ENCODE measurements around the gene CMSS1. TPM values are rescaled to one million over a fixed set of nuclear protein-coding genes. Genes with fewer than 3 reads are reported as not detected.

Gene CMSS1
- polyA plus RNA-seq, 2 of the 4 experiments (the other 2 are of a cell fraction) = 61.1 to 62.9 TPM

DNA sequence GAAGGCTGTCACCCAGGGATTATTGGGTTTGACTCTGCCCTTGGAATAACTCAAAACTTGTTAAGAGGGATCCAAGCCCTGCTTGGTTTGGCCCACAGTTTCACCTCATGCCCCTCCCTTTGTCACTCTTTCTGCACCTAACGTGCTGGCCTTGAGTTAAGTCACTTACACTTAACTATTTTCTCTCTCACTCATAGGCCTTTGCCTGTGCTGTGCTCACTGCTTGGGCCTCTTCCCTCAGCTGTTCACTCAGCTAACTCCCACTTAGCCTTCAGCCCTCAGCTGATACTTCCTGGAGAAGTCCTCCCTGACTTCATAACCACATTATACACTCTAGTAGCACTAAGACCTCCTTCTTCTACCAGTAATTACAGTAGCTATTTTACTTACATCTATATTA is 133.3 kb downstream of the CMSS1 start:
- ChIA-PET POLR2A (no interaction called here), CTCF (interaction anchor here (0.5 to 1.4 kb wide), 3 partner anchors 12 to 108 kb away, joined by 3 to 4 read pairs (median 3); no protein-coding TSS in a partner anchor)
- ATAC-seq (no peak), DNase-seq (ENCODE audit: low read depth in 1 of 2, low spot score in 1 of 2) (no peak), FAIRE-seq (no peak)
- TF ChIP-seq EHMT2 (IDR thresholded peaks at IDR 0.05; ENCODE audit: low read depth) (no peak), RAD21 (conservative IDR thresholded peaks at IDR 0.05 in 1 of 2, IDR thresholded peaks at IDR 0.05 in 1 of 2) (no peak), TFCP2L1 (CRISPR knock-in tag; IDR thresholded peaks at IDR 0.05) (no peak), KDM5A (IDR thresholded peaks at IDR 0.05) (no peak), HOXB13 (CRISPR knock-in tag; IDR thresholded peaks at IDR 0.05; ENCODE audit: low read depth) (no peak), HEYL (CRISPR knock-in tag; IDR thresholded peaks at IDR 0.05) (no peak), RCOR1 (IDR thresholded peaks at IDR 0.05; ENCODE audit: low read depth, low read length) (no peak), KDM1A (IDR thresholded peaks at IDR 0.05; ENCODE audit: low read depth) (no peak), ELK1 (IDR thresholded peaks at IDR 0.05; ENCODE audit: low read depth, low read length) (no peak), RNF2 (IDR thresholded peaks at IDR 0.05; ENCODE audit: borderline replicate concordance, low read depth) (no peak), REST (IDR thresholded peaks at IDR 0.05) (no peak), SMC3 (IDR thresholded peaks at IDR 0.05) (no peak), CHD2 (IDR thresholded peaks at IDR 0.05; ENCODE audit: low read length, partially characterized antibody) (no peak), HOXB5 (CRISPR knock-in tag; IDR thresholded peaks at IDR 0.05) (no peak)
- TF ChIP-seq, protein P1, sequence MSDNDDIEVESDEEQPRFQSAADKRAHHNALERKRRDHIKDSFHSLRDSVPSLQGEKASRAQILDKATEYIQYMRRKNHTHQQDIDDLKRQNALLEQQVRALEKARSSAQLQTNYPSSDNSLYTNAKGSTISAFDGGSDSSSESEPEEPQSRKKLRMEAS (IDR thresholded peaks at IDR 0.05) = no peak
- TF ChIP-seq, protein P2, sequence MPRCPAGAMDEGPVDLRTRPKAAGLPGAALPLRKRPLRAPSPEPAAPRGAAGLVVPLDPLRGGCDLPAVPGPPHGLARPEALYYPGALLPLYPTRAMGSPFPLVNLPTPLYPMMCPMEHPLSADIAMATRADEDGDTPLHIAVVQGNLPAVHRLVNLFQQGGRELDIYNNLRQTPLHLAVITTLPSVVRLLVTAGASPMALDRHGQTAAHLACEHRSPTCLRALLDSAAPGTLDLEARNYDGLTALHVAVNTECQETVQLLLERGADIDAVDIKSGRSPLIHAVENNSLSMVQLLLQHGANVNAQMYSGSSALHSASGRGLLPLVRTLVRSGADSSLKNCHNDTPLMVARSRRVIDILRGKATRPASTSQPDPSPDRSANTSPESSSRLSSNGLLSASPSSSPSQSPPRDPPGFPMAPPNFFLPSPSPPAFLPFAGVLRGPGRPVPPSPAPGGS (IDR thresholded peaks at IDR 0.05) = no peak
- TF ChIP-seq, protein P3, sequence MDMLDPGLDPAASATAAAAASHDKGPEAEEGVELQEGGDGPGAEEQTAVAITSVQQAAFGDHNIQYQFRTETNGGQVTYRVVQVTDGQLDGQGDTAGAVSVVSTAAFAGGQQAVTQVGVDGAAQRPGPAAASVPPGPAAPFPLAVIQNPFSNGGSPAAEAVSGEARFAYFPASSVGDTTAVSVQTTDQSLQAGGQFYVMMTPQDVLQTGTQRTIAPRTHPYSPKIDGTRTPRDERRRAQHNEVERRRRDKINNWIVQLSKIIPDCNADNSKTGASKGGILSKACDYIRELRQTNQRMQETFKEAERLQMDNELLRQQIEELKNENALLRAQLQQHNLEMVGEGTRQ (IDR thresholded peaks at IDR 0.05) = no peak
- H3K4me3 ChIP-seq = no peak overlapping the region
- H3K4me2 ChIP-seq = no peak overlapping the region
- H3K9me3 ChIP-seq = no peaks in the 10 kb centered on the region
- no peak overlapping the region for H3K27ac ChIP-seq
- 100% methylated on average over 1 of the region's 1 CpG for WGBS (ENCODE audit: missing lambda C conversion rate)
- H3K4me1 ChIP-seq = peaks cover 47% of the 10 kb centered on the region

- ChIA-PET CTCF (interaction anchor here (0.5 to 1.4 kb wide), 3 partner anchors 13 to 107 kb away, joined by 3 to 4 read pairs (median 3); no protein-coding TSS in a partner anchor), POLR2A (no interaction called here)
- Histone ChIP-seq H3K9me3 (no peaks in the 10 kb centered on the region), H3K4me2 (no peak overlapping the region), H3K4me1 (peaks cover 48% of the 10 kb centered on the region), H3K4me3 (no peak overlapping the region), H3K27ac (no peak overlapping the region)
- ATAC-seq (no peak), DNase-seq (ENCODE audit: low read depth in 1 of 2, low spot score in 1 of 2) (no peak), FAIRE-seq (no peak)
- TF ChIP-seq PHF8 (IDR thresholded peaks at IDR 0.05; ENCODE audit: borderline replicate concordance, low read depth) (no peak), FOSB (CRISPR knock-in tag; IDR thresholded peaks at IDR 0.05) (no peak), HOXB5 (CRISPR knock-in tag; IDR thresholded peaks at IDR 0.05) (no peak), ZFP36 (IDR thresholded peaks at IDR 0.05; ENCODE audit: borderline replicate concordance, partially characterized antibody) (no peak), CBX8 (IDR thresholded peaks at IDR 0.05) (no peak), NR3C1 (IDR thresholded peaks at IDR 0.05) (no peak), ZNF302 (CRISPR knock-in tag; IDR thresholded peaks at IDR 0.05) (no peak), ZC3H11A (IDR thresholded peaks at IDR 0.05) (no peak), CHD4 (IDR thresholded peaks at IDR 0.05; ENCODE audit: borderline replicate concordance) (no peak), EP300 (IDR thresholded peaks at IDR 0.05) (no peak), ELK1 (IDR thresholded peaks at IDR 0.05; ENCODE audit: low read depth, low read length) (no peak), TFCP2L1 (CRISPR knock-in tag; IDR thresholded peaks at IDR 0.05) (no peak), RARB (CRISPR knock-in tag; IDR thresholded peaks at IDR 0.05) (no peak), KDM1A (IDR thresholded peaks at IDR 0.05; ENCODE audit: low read depth) (no peak), FOXS1 (CRISPR knock-in tag; IDR thresholded peaks at IDR 0.05) (no peak), NFE2L2 (conservative IDR thresholded peaks at IDR 0.05; ENCODE audit: low read length) (no peak), KDM5A (IDR thresholded peaks at IDR 0.05) (no peak)
- TF ChIP-seq, protein P4, sequence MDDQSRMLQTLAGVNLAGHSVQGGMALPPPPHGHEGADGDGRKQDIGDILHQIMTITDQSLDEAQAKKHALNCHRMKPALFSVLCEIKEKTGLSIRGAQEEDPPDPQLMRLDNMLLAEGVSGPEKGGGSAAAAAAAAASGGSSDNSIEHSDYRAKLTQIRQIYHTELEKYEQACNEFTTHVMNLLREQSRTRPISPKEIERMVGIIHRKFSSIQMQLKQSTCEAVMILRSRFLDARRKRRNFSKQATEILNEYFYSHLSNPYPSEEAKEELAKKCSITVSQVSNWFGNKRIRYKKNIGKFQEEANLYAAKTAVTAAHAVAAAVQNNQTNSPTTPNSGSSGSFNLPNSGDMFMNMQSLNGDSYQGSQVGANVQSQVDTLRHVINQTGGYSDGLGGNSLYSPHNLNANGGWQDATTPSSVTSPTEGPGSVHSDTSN (IDR thresholded peaks at IDR 0.05) = no peak
These were observed 134.0 kb downstream of the CMSS1 start for GRCh38 chr3:99951701-99952100.

All from A549 (cell line).